Heart right ventricle (tissue), 16 donors: Measurements from ENCODE around the gene PTPN22. TPM values are rescaled to one million over a fixed set of nuclear protein-coding genes. Genes with fewer than 3 reads are reported as not detected.

Experiments used
- ATAC-seq, 8 donors: fragments of 200-7000 bp; cut with Tn5 transposase; one replicate each; pipeline ENCODE4 v1.9.1; 2020; ENCODE audit warnings: mild to moderate bottlenecking in 8 of 8, moderate library complexity in 8 of 8, moderate number of reproducible peaks in 1 of 8
- DNase-seq, 2 donors: peaks; one replicate each; pipeline ENCODE4 v3.0.0-alpha.2; 2020
- H3K27ac ChIP-seq, 10 donors: fragments of 200-600 bp; sonication (generic) in 2 of 10; one replicate each; pipeline versions ENCODE4 v1.5.0 to v1.8.0; 2020 to 2022; ENCODE audit warnings: mild to moderate bottlenecking in 3 of 10
- H3K27me3 ChIP-seq, 7 donors: fragments of 200-600 bp; one replicate each; pipeline ENCODE4 v1.8.0; 2021 to 2022; ENCODE audit warnings: mild to moderate bottlenecking in 2 of 7
- H3K36me3 ChIP-seq, 9 donors: fragments of 200-600 bp; sonication (generic) in 1 of 9; one replicate each; pipeline versions ENCODE4 v1.5.0 to v1.8.0; 2020 to 2022; ENCODE audit warnings: mild to moderate bottlenecking in 2 of 9
- H3K4me1 ChIP-seq, 9 donors: fragments of 200-600 bp; sonication (generic) in 1 of 9; one replicate each; pipeline versions ENCODE4 v1.5.0 to v1.8.0; 2020 to 2022; ENCODE audit warnings: mild to moderate bottlenecking in 4 of 9
- H3K4me3 ChIP-seq, 10 donors: fragments of 200-600 bp; sonication (generic) in 2 of 10; one replicate each; pipeline versions ENCODE4 v1.5.0 to v1.8.0; 2020 to 2022; ENCODE audit warnings: mild to moderate bottlenecking in 7 of 10, moderate library complexity in 2 of 10
- H3K9me3 ChIP-seq, 11 donors: fragments of 200-600 bp in 10 of 11; sonication (generic) in 2 of 11; one replicate each; pipeline versions ENCODE4 v1.5.0 to v1.8.0; 2013 to 2022; ENCODE audit warnings: mild to moderate bottlenecking in 2 of 11, control low read depth in 1 of 11, moderate library complexity in 1 of 11
- CTCF ChIP-seq, 9 donors: fragments of 200-600 bp; sonication (generic) in 2 of 9; IDR thresholded peaks; one replicate each; pipeline versions ENCODE4 v1.5.0 to v1.8.0; 2021 to 2022; ENCODE audit warnings: antibody characterized with exemption in 9 of 9, mild to moderate bottlenecking in 5 of 9, moderate library complexity in 1 of 9
- WGBS, 2 donors: extraction: QIAGEN DNeasy Blood & Tissue Kit; methylation state at CpG; one replicate each; pipeline ENCODE4 v1.1.7; 2013; ENCODE audit warnings: inconsistent platforms in 1 of 2; 5-methylcytosine and 5-hydroxymethylcytosine counted together
- intact Hi-C, 10 donors: fragments of 100-400 bp; cut with DNase I; formaldehyde crosslinking; loops; one replicate each; pipeline versions ENCODE4 v1.11.1 to v1.14.2; 2022
- polyA plus RNA-seq, 2 donors: library from polyadenylated mRNA; stranded (reverse); fragments of 200-250 nt; gene quantifications; one replicate each; pipeline ENCODE4 v1.2.3, GENCODE V29; 2013
- total RNA-seq, 10 donors: library from RNA; stranded (reverse); fragmentation: NEBNext Ultra II Directional in 3 of 10; extraction: Animal tissue kit (Norgen Biotek cat#: 25700) in 3 of 10; gene quantifications; one replicate each; pipeline versions ENCODE4 v1.2.1 to v1.2.4, GENCODE V29; 2021 to 2023
- donor health status: Arrhythmogenic right ventricular cardiomyopathy.
- donor health status: ischemic (EF 13 %, LVEDD 7.1; RV severe dilation, severe dysfunction).
- donor health status: healthy with polysubstance abuse.
- donor health status: DM: no; HTN: yes; CAD: no.
- donor health status: DM: no; HTN: no; CAD: no.
- donor health status: ischemic (EF 25% LVEDD 6.9; RV normal size, moderate dysfunction).
- donor health status: ischemic (EF 25% LVEDD 5.7; RV mildly dilated, moderate dysfunction).
- donor health status: healthy.
- donor health status: DM: yes; HTN: yes; CAD: no.
- donor health status: Ischemic cardiomyopathy.
- donor health status: ischemic (EF 35%, LVEDD 5.7; RV mildly dilated, moderate dysfunction).
- donor health status: nonischemic (EF 11% LVEDD 7.7; RV severe dilation, severe dysfunction).
- donor health status: DM: yes; HTN: yes; CAD: no.
- donor health status: PGD.
- donor health status: ischemic (EF 29% LVEDD 5.4; RV normal size, mild dysfunction).
- donor health status: nonischemic (EF 23%, LVEDD 6.1; RV moderate dilation, normal function).

The PTPN22 gene
- total and polyA plus RNA-seq, 12 donors, result 0.13 to 3.3 (median 0.54) TPM

- Histone ChIP-seq H3K4me1 (peaks cover 0 to 20% (median 14%) of the 10 kb centered on the region in 9 donors), H3K4me3 (no peak overlapping the region), H3K36me3 (peaks cover 0 to 67% (median 10%) of the 10 kb centered on the region in 9 donors), H3K9me3 (no peaks in the 10 kb centered on the region), H3K27ac (peak overlapping the region in 1 of 10 donors; percentile 36), H3K27me3 (no peaks in the 10 kb centered on the region)
- DNase-seq (no peak), ATAC-seq (no peak)
- intact Hi-C loops, result no loop called here
- no peak for TF ChIP-seq CTCF (IDR thresholded peaks at IDR 0.05)
- WGBS, 2 donors, result 85 to 96% methylated on average over 1 of the region's 1 CpG
These were observed 102.5 kb downstream of the PTPN22 start for GRCh38 chr1:113768916-113769600.

DNA sequence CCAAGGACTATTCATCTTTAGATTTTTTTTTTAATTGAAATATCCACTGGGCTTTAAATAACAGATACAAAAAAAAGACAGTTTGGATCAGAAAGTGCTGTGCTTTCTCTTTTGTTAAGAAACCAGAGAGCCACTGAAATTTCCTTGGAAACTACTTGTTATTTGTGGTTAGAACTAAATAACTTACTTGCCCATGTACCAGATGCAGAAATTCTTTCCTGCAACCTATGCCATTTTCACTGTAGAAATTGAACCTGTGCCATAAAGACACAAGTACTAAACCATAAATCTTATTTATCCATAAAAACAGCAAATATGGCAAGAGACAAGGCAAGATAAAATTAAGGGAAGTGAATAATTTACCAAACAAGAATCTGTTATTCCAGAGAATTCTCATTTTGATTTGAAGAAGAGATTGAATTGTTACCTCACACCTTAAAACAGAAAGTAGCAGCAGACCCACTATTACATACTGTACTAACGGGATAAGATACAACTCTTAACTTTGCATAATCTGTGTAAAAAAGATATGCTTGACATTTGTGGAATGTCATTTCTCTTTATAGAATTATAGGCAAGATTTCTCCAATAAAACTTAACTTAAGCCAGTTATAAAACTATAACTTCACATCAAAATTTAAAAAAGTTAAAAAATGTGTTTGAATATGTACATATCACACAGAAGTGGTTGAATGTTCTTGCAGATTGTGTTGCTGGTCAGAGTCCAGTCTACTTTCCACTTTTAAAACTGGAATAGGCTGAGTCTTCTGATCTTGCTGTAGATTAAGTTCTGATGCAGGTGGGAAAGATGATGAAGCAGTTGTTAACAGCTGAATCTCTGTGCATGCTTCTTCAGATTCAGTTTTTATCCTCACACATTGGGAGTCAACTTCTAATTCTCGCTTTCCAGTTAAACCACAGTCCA is 105.9 kb downstream of the PTPN22 start:
- TF ChIP-seq CTCF (IDR thresholded peaks at IDR 0.05), result no peak
- H3K4me3 ChIP-seq, result no peak overlapping the region
- no peaks in the 10 kb centered on the region for H3K9me3 ChIP-seq
- no peak for DNase-seq
- 89 to 95% methylated on average over 2 of the region's 2 CpGs for WGBS, 2 donors
- H3K27ac ChIP-seq, result no peak overlapping the region
- H3K27me3 ChIP-seq, result no peaks in the 10 kb centered on the region
- ATAC-seq, result no peak
- peaks cover 0 to 18% (median 12%) of the 10 kb centered on the region in 9 donors for H3K4me1 ChIP-seq
- H3K36me3 ChIP-seq, result peaks cover 0 to 66% (median 10%) of the 10 kb centered on the region in 9 donors
- intact Hi-C loops, result no loop called here

Other genes with a start within 250 kb of the PTPN22 start
- 10 to 100 TPM in 5 of 10 donors, 1 to 10 TPM in 5; 7.7 to 14.8 (median 10.0) TPM for gene PHTF1, start 112.2 kb downstream of the PTPN22 start, total RNA-seq
- 1 to 10 TPM; 4.9 to 8.3 TPM for gene PHTF1, start 112.2 kb downstream of the PTPN22 start, polyA plus RNA-seq
- 10 to 100 TPM in 8 of 10 donors, 1 to 10 TPM in 2; 7.5 to 13.9 (median 11.8) TPM for gene RSBN1, start 59.2 kb downstream of the PTPN22 start, total RNA-seq
- 1 to 10 TPM; 2.1 to 5.0 TPM for gene RSBN1, start 59.2 kb downstream of the PTPN22 start, polyA plus RNA-seq
- under 1 TPM in 7 of 10 donors, not detected in 3; 0.05 to 0.28 (median 0.09) TPM for gene BCL2L15, start 15.9 kb upstream of the PTPN22 start, total RNA-seq
- under 1 TPM; 0.07 to 0.15 TPM for gene BCL2L15, start 15.9 kb upstream of the PTPN22 start, polyA plus RNA-seq
- 10 to 100 TPM in 8 of 10 donors, 1 to 10 TPM in 2; 9.1 to 13.9 (median 11.5) TPM for gene AP4B1, start 33.1 kb upstream of the PTPN22 start, total RNA-seq
- gene AP4B1, start 33.1 kb upstream of the PTPN22 start, polyA plus RNA-seq, result 10 to 100 TPM in 1 of 2 donors, 1 to 10 TPM in 1; 7.5 to 15.4 TPM
- gene DCLRE1B, start 33.6 kb upstream of the PTPN22 start, total RNA-seq, result 1 to 10 TPM in 9 of 10 donors, under 1 TPM in 1; 0.78 to 4.2 (median 2.1) TPM
- 1 to 10 TPM in 1 of 2 donors, under 1 TPM in 1; 0.59 to 1.8 TPM for gene DCLRE1B, start 33.6 kb upstream of the PTPN22 start, polyA plus RNA-seq
- 10 to 100 TPM; 42.6 to 91.0 (median 62.2) TPM for gene HIPK1, start 57.6 kb upstream of the PTPN22 start, total RNA-seq
- gene HIPK1, start 57.6 kb upstream of the PTPN22 start, polyA plus RNA-seq, result 10 to 100 TPM in 1 of 2 donors, 1 to 10 TPM in 1; 7.8 to 10.7 TPM
- 10 to 100 TPM in 7 of 10 donors, 1 to 10 TPM in 3; 6.1 to 19.7 (median 11.0) TPM for gene OLFML3, start 107.8 kb upstream of the PTPN22 start, total RNA-seq
- 10 to 100 TPM; 10.3 to 11.4 TPM for gene OLFML3, start 107.8 kb upstream of the PTPN22 start, polyA plus RNA-seq